Lower leg skin (tissue), 4 donors: ENCODE measurements around the gene CAMTA1. TPM values are rescaled to one million over a fixed set of nuclear protein-coding genes. Genes with fewer than 3 reads are reported as not detected.

ENCODE experiments used
- DNase-seq, 2 donors: peaks; one replicate each; pipeline ENCODE4 v3.0.0-alpha.2; 2019; ENCODE audit warnings: low spot score in 2 of 2
- H3K4me3 ChIP-seq: fragments of 200-600 bp; sonication (generic); 2 replicates; pipeline ENCODE4 v1.5.1; 2017; ENCODE audit warnings: mild to moderate bottlenecking, low read depth; ENCODE audit not compliant: poor library complexity, severe bottlenecking
- CTCF ChIP-seq, 3 donors: fragments of 450-650 bp; IDR thresholded peaks; one replicate each; pipeline ENCODE4 v1.5.1; 2016; ENCODE audit warnings: antibody characterized with exemption in 3 of 3, mild to moderate bottlenecking in 3 of 3, moderate library complexity in 2 of 3
- POLR2A ChIP-seq, 2 donors: fragments of 450-650 bp; IDR thresholded peaks; one replicate each; pipeline ENCODE4 v1.6.1; 2016 to 2017; ENCODE audit warnings: antibody characterized with exemption in 2 of 2, mild to moderate bottlenecking in 1 of 2, moderate library complexity in 1 of 2
- WGBS, 2 donors: methylation state at CpG; one replicate each; pipeline ENCODE4 v1.1.5; 2018; 5-methylcytosine and 5-hydroxymethylcytosine counted together
- intact Hi-C: fragments of 100-400 bp; cut with DNase I; formaldehyde crosslinking; loops from one replicate; pipeline ENCODE4 v1.15.0; 2023; ENCODE audit warnings: low total_unique reads
- total RNA-seq, 4 donors: library from RNA; depleted of rRNA; stranded (reverse); fragments of >200 nt; gene quantifications; one replicate each; pipeline ENCODE4 v1.1.0, GENCODE V29; 2016

Gene CAMTA1
- total RNA-seq, 4 donors from 2014 or later, result 24.4 to 52.3 (median 32.9) TPM

- intact Hi-C loops, result no loop called here
- H3K4me3 ChIP-seq, result peak within 1 kb of the TSS; percentile 99
- no peak for TF ChIP-seq CTCF (IDR thresholded peaks at IDR 0.05)
- TF ChIP-seq POLR2A (IDR thresholded peaks at IDR 0.05), result no peak
- DNase-seq, result peak; percentile 83 to 98
- WGBS, 2 donors, result 0 to 2% methylated on average over 19 to 31 of the region's 97 CpGs
Measured at GRCh38 chr1:7770997-7771822, 986.0 kb downstream of the CAMTA1 start, which contains the start of gene VAMP3. TSS of gene VAMP3 (plus strand) at chr1:7771296. CDS start at chr1:7771384, 88 bp downstream.

GRCh38 chr1:7771823-7772299, 986.6 kb downstream of the CAMTA1 start:
- H3K4me3 ChIP-seq, result peak overlapping the region; percentile 99
- TF ChIP-seq CTCF (IDR thresholded peaks at IDR 0.05) (no peak), POLR2A (IDR thresholded peaks at IDR 0.05) (no peak)
- intact Hi-C loops, result no loop called here
- no peak for DNase-seq
- WGBS, 2 donors, result 17 to 22% methylated on average over 12 of the region's 12 CpGs

- intact Hi-C loops, result loop anchor here (5.0 kb wide), 1 partner anchor 1465 kb away; no protein-coding TSS in a partner anchor
- TF ChIP-seq POLR2A (IDR thresholded peaks at IDR 0.05) (no peak), CTCF (IDR thresholded peaks at IDR 0.05) (no peak)
- WGBS, 2 donors, result 88% methylated on average over 3 of the region's 3 CpGs
- H3K4me3 ChIP-seq, result no peak overlapping the region
- DNase-seq, result no peak
Measured at GRCh38 chr1:7777591-7777990, 992.3 kb downstream of the CAMTA1 start.

GRCh38 chr1:7778133-7778628, 992.9 kb downstream of the CAMTA1 start:
- 93 to 97% methylated on average over 4 of the region's 4 CpGs for WGBS, 2 donors
- no peak for DNase-seq
- intact Hi-C loops, result loop anchor here (5.0 kb wide), 1 partner anchor 1464 kb away; no protein-coding TSS in a partner anchor
- TF ChIP-seq CTCF (IDR thresholded peaks at IDR 0.05) (no peak), POLR2A (IDR thresholded peaks at IDR 0.05) (no peak)
- H3K4me3 ChIP-seq, result no peak overlapping the region

- WGBS, 2 donors, result 92 to 94% methylated on average over 9 of the region's 9 CpGs
- TF ChIP-seq POLR2A (IDR thresholded peaks at IDR 0.05), result no peak
- TF ChIP-seq CTCF (IDR thresholded peaks at IDR 0.05), result no peak
- no peak overlapping the region for H3K4me3 ChIP-seq
- DNase-seq, result no peak
- intact Hi-C loops, result no loop called here
Measured at GRCh38 chr1:7780976-7781375, 995.7 kb downstream of the CAMTA1 start.
